DOHH2 (cell line): ENCODE data around the gene PSAT1.

Experiments
- CTCF ChIP-seq: fragments of 200-600 bp; sonication (generic); IDR thresholded peaks from one replicate; pipeline ENCODE4 v1.5.1; 2014; ENCODE audit warnings: antibody characterized with exemption, mild to moderate bottlenecking, low read depth, low read length; ENCODE audit not compliant: poor library complexity, severe bottlenecking
- EZH2phosphoT487 ChIP-seq: fragments of 200-600 bp; sonication (generic); IDR thresholded peaks from 2 replicates; pipeline ENCODE4 v1.6.1; 2017; ENCODE audit warnings: borderline replicate concordance, mild to moderate bottlenecking, antibody characterized with exemption, low read length, moderate library complexity, mixed read lengths

DNA sequence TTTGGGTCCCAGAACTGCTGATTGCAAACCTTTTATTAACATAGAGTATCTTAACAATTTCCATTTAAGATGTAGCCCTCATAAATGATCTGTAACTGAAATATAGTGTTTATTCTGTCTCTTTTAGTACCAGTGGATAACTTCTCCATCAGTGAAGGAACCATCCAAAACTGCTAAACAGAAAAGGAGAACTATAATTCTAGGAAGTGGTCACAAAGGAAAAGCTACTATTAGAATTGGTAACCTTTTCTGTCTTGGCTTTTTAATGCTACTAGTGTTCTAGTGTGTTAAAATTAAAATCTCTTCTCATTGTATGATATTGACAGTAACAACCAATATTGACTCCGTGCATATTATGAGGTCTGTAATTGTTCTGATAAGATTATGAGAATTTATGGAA lies 48.3 kb upstream of the PSAT1 start:
- TF ChIP-seq CTCF (no peak), EZH2phosphoT487 (no peak)
